K562 (cell line): ENCODE measurements around the gene NPTX2. TPM values are rescaled to one million over a fixed set of nuclear protein-coding genes. Genes with fewer than 3 reads are reported as not detected.

ENCODE experiments used
- ATAC-seq: fragments of 200-7000 bp; cut with Tn5 transposase; 3 replicates; pipeline ENCODE4 v1.9.1; 2020; ENCODE audit warnings: moderate library complexity
- BruUV-seq: library from RNA; stranded (reverse); fragments of 400-500 nt; replicated peaks from 2 replicates; lab custom pipeline; 2021; lab: Mats Ljungman, UMichigan
- CTCF ChIA-PET: fragments of 300-600 bp; formaldehyde crosslinking; extraction: SDS; loops from one replicate; lab custom pipeline; 2021; ENCODE audit warnings: low intra/inter-chr PET ratio; lab: Yijun Ruan, JAX
- POLR2A ChIA-PET: fragments of 300-600, 350-650 bp; sonication (Branson Sonifier 250); formaldehyde crosslinking; extraction: SDS; loops from one replicate; lab custom pipeline; 2021; ENCODE audit warnings: antibody characterized with exemption, inconsistent platforms; lab: Yijun Ruan, JAX
- DNase-seq, 4 experiments: peaks; one replicate each; pipeline versions ENCODE4 v3.0.0 to v3.0.0-alpha.2; 2011 to 2018; ENCODE audit warnings: low spot score in 3 of 4, mixed read lengths in 3 of 4; ENCODE audit errors: extremely low read depth in 1 of 4
- FAIRE-seq: peaks from 2 replicates; lab custom pipeline; 2011; peaks lifted over from hg19 to GRCh38; lab: Jason Lieb, UNC
- H2AFZ ChIP-seq: 2 replicates; pipeline ENCODE4 v1.6.0; 2011; ENCODE audit warnings: low read depth, low read length, control low read depth, inconsistent platforms
- H3K27ac ChIP-seq: fragments of 200-600 bp; 3 replicates; pipeline ENCODE4 v1.8.0; 2011; ENCODE audit warnings: low read depth, mild to moderate bottlenecking, control low read depth, inconsistent platforms, low read length, moderate library complexity, mixed read lengths; ENCODE audit errors: extremely low read depth
- H3K27me3 ChIP-seq, 2 experiments: fragments of 300-600 bp in 1 of 2; 2 replicates in 1 of 2; 3 replicates in 1 of 2; pipeline versions ENCODE4 v1.6.0 to v1.8.0; 2011; ENCODE audit warnings: inconsistent platforms in 2 of 2, low read length in 2 of 2, mild to moderate bottlenecking in 1 of 2, mixed read lengths in 1 of 2, moderate library complexity in 1 of 2; ENCODE audit not compliant: control insufficient read depth in 2 of 2, insufficient read depth in 2 of 2
- H3K36me3 ChIP-seq: fragments of 300-600 bp; 3 replicates; pipeline ENCODE4 v1.8.0; 2011; ENCODE audit warnings: mild to moderate bottlenecking, low read length, inconsistent platforms; ENCODE audit not compliant: control insufficient read depth, insufficient read depth
- H3K4me1 ChIP-seq, 2 experiments: fragments of 200-600 bp in 1 of 2; replicated peaks in 1 of 2; 2 replicates in 1 of 2; 3 replicates in 1 of 2; pipeline versions ENCODE4 v1.5.1 to v1.8.0; 2011; ENCODE audit warnings: inconsistent platforms in 2 of 2, low read length in 2 of 2, mild to moderate bottlenecking in 1 of 2, mixed read lengths in 1 of 2, moderate library complexity in 1 of 2; ENCODE audit not compliant: control insufficient read depth in 2 of 2, insufficient read depth in 2 of 2
- H3K4me2 ChIP-seq: 2 replicates; pipeline ENCODE4 v1.6.1; 2011; ENCODE audit warnings: low read length, control low read depth, inconsistent platforms, mixed read lengths; ENCODE audit not compliant: insufficient read depth
- H3K4me3 ChIP-seq: fragments of 200-600 bp; sonication (generic), shearing (Covaris generic); 2 replicates; pipeline ENCODE4 v1.5.1; 2016; ENCODE audit warnings: control low read depth, inconsistent platforms
- H3K79me2 ChIP-seq: fragments of 200-600 bp; 3 replicates; pipeline ENCODE4 v1.8.0; 2011; ENCODE audit warnings: low read length, inconsistent platforms; ENCODE audit not compliant: control insufficient read depth, insufficient read depth
- H3K9ac ChIP-seq, 2 experiments: 2 replicates each; pipeline versions ENCODE4 v1.6.0 to v1.6.1; 2011; ENCODE audit warnings: low read depth in 2 of 2, low read length in 2 of 2, control low read depth in 1 of 2, inconsistent platforms in 1 of 2, mild to moderate bottlenecking in 1 of 2, mixed read lengths in 1 of 2; ENCODE audit not compliant: insufficient read depth in 1 of 2
- H3K9me1 ChIP-seq: one replicate; pipeline ENCODE4 v1.6.0; 2011; ENCODE audit warnings: inconsistent platforms, mild to moderate bottlenecking, low read length, moderate library complexity; ENCODE audit not compliant: control insufficient read depth, insufficient read depth
- H3K9me3 ChIP-seq: replicated peaks from 2 replicates; pipeline ENCODE4 v1.5.1; 2011; ENCODE audit warnings: low read depth, low read length, inconsistent platforms; ENCODE audit not compliant: control insufficient read depth, insufficient read depth
- H4K20me1 ChIP-seq: replicated peaks from 2 replicates; pipeline ENCODE4 v1.6.1; 2011; ENCODE audit warnings: low read length, inconsistent platforms, mixed read lengths; ENCODE audit not compliant: control insufficient read depth, insufficient read depth
- CBX5 ChIP-seq: IDR thresholded peaks from 2 replicates; pipeline ENCODE4 v1.6.1; 2014; ENCODE audit warnings: low read depth, borderline replicate concordance
- CHD4 ChIP-seq: fragments of 200-600 bp; sonication (generic); IDR thresholded peaks from 3 replicates; pipeline ENCODE4 v1.6.1; 2012; ENCODE audit warnings: low read depth, mild to moderate bottlenecking, mixed read lengths, low read length, inconsistent platforms; ENCODE audit not compliant: insufficient read depth, insufficient replicate concordance, poor library complexity, severe bottlenecking
- HDAC6 ChIP-seq: IDR thresholded peaks from 2 replicates; pipeline ENCODE4 v1.6.1; 2012; ENCODE audit warnings: low read depth, mild to moderate bottlenecking, control low read depth, inconsistent platforms, low read length, moderate library complexity
- KLF16 ChIP-seq: IDR thresholded peaks from 2 replicates; pipeline ENCODE4 v1.6.1; 2016; ENCODE audit warnings: antibody characterized with exemption
- NCOA2 ChIP-seq, 2 experiments: fragments of 450-650 bp; IDR thresholded peaks; 2 replicates each; pipeline ENCODE4 v1.6.1; 2018; ENCODE audit warnings: mild to moderate bottlenecking in 2 of 2, moderate library complexity in 1 of 2; ENCODE audit not compliant: partially characterized antibody in 2 of 2
- POLR2G ChIP-seq: fragments of 200-400 bp; formaldehyde crosslinking; IDR thresholded peaks from 2 replicates; pipeline ENCODE4 v1.6.1; 2017; ENCODE audit warnings: low read depth, mild to moderate bottlenecking, antibody characterized with exemption, low read length, moderate library complexity
- RBM39 ChIP-seq: fragments of 200-400 bp; formaldehyde crosslinking; optimal IDR thresholded peaks from 2 replicates; pipeline ENCODE3; 2018; ENCODE audit warnings: low read depth, low read length
- SMAD4 ChIP-seq: fragments of 250-450 bp; sonication (Bioruptor Pico); conservative IDR thresholded peaks from 2 replicates; pipeline ENCODE4 v1.8.0; 2021; ENCODE audit warnings: inconsistent platforms, mild to moderate bottlenecking, moderate library complexity
- SRF ChIP-seq, 2 experiments: fragments of 250-450, 450-650 bp in 1 of 2; sonication (Bioruptor Pico) in 1 of 2; sonication (generic) in 1 of 2; formaldehyde crosslinking; IDR thresholded peaks; 2 replicates each; pipeline versions ENCODE4 v1.5.0 to v1.5.1; 2020 to 2022; ENCODE audit warnings: mild to moderate bottlenecking in 1 of 2, missing genetic modification reagents in 1 of 2
- TAF7 ChIP-seq: fragments of 450-650 bp; IDR thresholded peaks from 2 replicates; pipeline ENCODE4 v1.6.1; 2016; ENCODE audit warnings: missing genetic modification characterization, missing compliant biosample characterization
- ZFPM2 ChIP-seq: fragments of 250-450 bp; sonication (Bioruptor Pico); IDR thresholded peaks from 2 replicates; pipeline ENCODE4 v1.5.1; 2022; ENCODE audit warnings: mild to moderate bottlenecking
- ZNF507 ChIP-seq: conservative IDR thresholded peaks from 2 replicates; pipeline ENCODE4 v1.6.1; 2017; ENCODE audit warnings: missing genetic modification characterization, missing compliant biosample characterization
- ZNF778 ChIP-seq: fragments of 450-650 bp; formaldehyde crosslinking; IDR thresholded peaks from 2 replicates; pipeline ENCODE4 v1.4.0; 2020; ENCODE audit warnings: mild to moderate bottlenecking, moderate library complexity
- ZZZ3 ChIP-seq: fragments of 450-650 bp; IDR thresholded peaks from 2 replicates; pipeline ENCODE4 v1.6.1; 2016; ENCODE audit warnings: antibody characterized with exemption, mild to moderate bottlenecking, moderate library complexity
- WGBS: fragments of 100-300 bp; shearing (Covaris generic); methylation state at CpG from one replicate; pipeline ENCODE4 v1.1.6; 2016; ENCODE audit warnings: low coverage, mixed read lengths; ENCODE audit not compliant: insufficient coverage; ENCODE audit errors: missing lambda C conversion rate; 5-methylcytosine and 5-hydroxymethylcytosine counted together
- in situ Hi-C: fragments of 300-500 bp; cut with MboI; formaldehyde crosslinking; loops from 4 replicates; pipeline ENCODE4 v1.15.0; 2018; ENCODE audit warnings: inconsistent platforms, mixed read lengths
- intact Hi-C: fragments of 100-400 bp; cut with micrococcal nuclease; formaldehyde crosslinking; loops from 2 replicates; pipeline ENCODE4 v1.14.2; 2022
- polyA plus RNA-seq, 8 experiments: library from polyadenylated mRNA; depleted of rRNA in 4 of 8; stranded (reverse) in 5 of 8; unstranded in 3 of 8; fragments of >200 nt; fragmentation: Nextera tagmentation in 2 of 8; fragmentation: Illumina TruSeq in 1 of 8; extraction: Ambion mirVana in 2 of 8; extraction: Trizol in 1 of 8; gene quantifications; 2 replicates each; pipeline versions ENCODE4 v1.2.1 to v1.2.3, GENCODE V29; 2011 to 2014; ENCODE audit warnings: inconsistent platforms in 1 of 8, missing spikeins in 1 of 8
- total RNA-seq, 7 experiments: library from RNA; depleted of rRNA in 6 of 7; stranded (reverse); fragments of >200 nt in 6 of 7; fragmentation: Illumina TruSeq in 2 of 7; extraction: Trizol in 2 of 7; gene quantifications; 2 replicates each; pipeline versions ENCODE4 v1.2.1 to v1.2.3, GENCODE V29; 2011 to 2021; ENCODE audit warnings: low replicate concordance in 1 of 7

The NPTX2 gene
- total and polyA plus RNA-seq, 9 of the 15 experiments (the other 6 are each of a cell fraction or from before 2014, with no cell fraction given): 0.07 TPM; not detected in 8

GRCh38 chr7:98646465-98646864 is 29.4 kb downstream of the NPTX2 start:
- Histone ChIP-seq H3K27ac (no peak overlapping the region), H3K9me1 (no peaks in the 10 kb centered on the region), H3K9ac (no peak overlapping the region), H3K4me1 (no peaks in the 10 kb centered on the region), H3K27me3 (peaks cover 9% of the 10 kb centered on the region in 2 experiments; a peak in 2 of 5 replicates), H4K20me1 (0 out of 2 replicates have a peak, but pooled peaks cover 3% of the 10 kb centered on the region), H3K79me2 (no peaks in the 10 kb centered on the region), H3K36me3 (no peaks in the 10 kb centered on the region), H3K9me3 (no peaks in the 10 kb centered on the region), H2AFZ (no peak overlapping the region)
- WGBS: 0% methylated on average over 2 of the region's 2 CpGs
- CTCF ChIA-PET: no interaction called here
- no peak for FAIRE-seq
- no TSS peak for BruUV-seq
- in situ Hi-C loops: no loop called here
- no peak for DNase-seq
- intact Hi-C loops: no loop called here
- ATAC-seq: no peak
- TF ChIP-seq ZNF778 (no peak), SRF (CRISPR knock-in tag; IDR thresholded peaks at IDR 0.05) (no peak), ZFPM2 (CRISPR knock-in tag) (no peak), HDAC6 (no peak), NCOA2 (IDR thresholded peaks at IDR 0.05; ENCODE audit: partially characterized antibody in 2 of 2) (no peak), CBX5 (no peak), ZZZ3 (no peak), POLR2G (no peak), SMAD4 (CRISPR knock-in tag) (no peak), ZNF507 (tag) (no peak), RBM39 (no peak), TAF7 (no peak), KLF16 (no peak), CHD4 (no peak)
- TF ChIP-seq, all 486 proteins: peak for 0
- POLR2A ChIA-PET: interaction anchor here (1.3 kb wide), 1 partner anchor 29 kb away, joined by 5 read pairs; no protein-coding TSS in a partner anchor
- H3K4me2 ChIP-seq: no peak overlapping the region
- H3K4me3 ChIP-seq: no peak overlapping the region
